Measurements from ENCODE around the gene CCDC187. TPM values are rescaled to one million over a fixed set of nuclear protein-coding genes. Genes with fewer than 3 reads are reported as not detected.
"Not testable (repeated sequence)": the region's sequence is repeated elsewhere in the genome, so short reads cannot be mapped to it uniquely, and the experiment has no call there.

Gene CCDC187
- total RNA-seq, 2 experiments from 2014 or later = not detected

GRCh38 chr9:136273244-136273865 lies 30.5 kb downstream of the CCDC187 start:
- H3K9me3 Mint-ChIP-seq (ENCODE audit: insufficient read depth) = no peaks in the 10 kb centered on the region

GRCh38 chr9:136270173-136270705 lies 33.7 kb downstream of the CCDC187 start:
- DNase-seq = no peak
- Mint-ChIP-seq H3K27ac (no peak overlapping the region), H3K4me1 (ENCODE audit: low read depth) (peaks cover 9% of the 10 kb centered on the region), H3K4me3 (no peak overlapping the region), H3K9me3 (ENCODE audit: insufficient read depth) (no peaks in the 10 kb centered on the region), H3K27me3 (ENCODE audit: low read depth) (peaks cover 14% of the 10 kb centered on the region), H3K36me3 (ENCODE audit: low read depth) (no peaks in the 10 kb centered on the region)
- ChIA-PET CTCF (interaction anchor here (1.1 kb wide), 1 partner anchor 27 kb away, joined by 3 read pairs; no protein-coding TSS in a partner anchor), POLR2A (no interaction called here)
- no peak for ATAC-seq

More at GRCh38 chr9:136273244-136273865, 30.5 kb downstream of the CCDC187 start:
- no peak for DNase-seq
- ATAC-seq = no peak
- no peak overlapping the region for H3K27ac Mint-ChIP-seq
- POLR2A ChIA-PET = no interaction called here
- peaks cover 14% of the 10 kb centered on the region for H3K27me3 Mint-ChIP-seq (ENCODE audit: low read depth)
- H3K4me3 Mint-ChIP-seq = no peak overlapping the region
- CTCF ChIA-PET = no interaction called here
- H3K4me1 Mint-ChIP-seq (ENCODE audit: low read depth) = no peaks in the 10 kb centered on the region
- H3K36me3 Mint-ChIP-seq (ENCODE audit: low read depth) = no peaks in the 10 kb centered on the region

- no peak for DNase-seq
- Mint-ChIP-seq H3K27me3 (ENCODE audit: low read depth) (peaks cover 14% of the 10 kb centered on the region), H3K27ac (no peak overlapping the region), H3K9me3 (ENCODE audit: insufficient read depth) (no peaks in the 10 kb centered on the region), H3K36me3 (ENCODE audit: low read depth) (no peaks in the 10 kb centered on the region), H3K4me1 (ENCODE audit: low read depth) (peaks cover 9% of the 10 kb centered on the region), H3K4me3 (no peak overlapping the region)
- ChIA-PET POLR2A (no interaction called here), CTCF (interaction anchor here (1.5 kb wide), 2 partner anchors 14 to 16 kb away, joined by 3 read pairs; no protein-coding TSS in a partner anchor)
- no peak for ATAC-seq
These were observed 35.2 kb downstream of the CCDC187 start for GRCh38 chr9:136268735-136269134.

GRCh38 chr9:136268318-136268717 lies 35.6 kb downstream of the CCDC187 start:
- no peak overlapping the region for H3K4me3 Mint-ChIP-seq
- no peak for ATAC-seq
- ChIA-PET CTCF (interaction anchor here (1.5 kb wide), 4 partner anchors 14 to 146 kb away, joined by 3 to 9 read pairs (median 3); no protein-coding TSS in a partner anchor), POLR2A (no interaction called here)
- DNase-seq = no peak
- H3K4me1 Mint-ChIP-seq (ENCODE audit: low read depth) = peaks cover 9% of the 10 kb centered on the region
- no peak overlapping the region for H3K27ac Mint-ChIP-seq
- no peaks in the 10 kb centered on the region for H3K36me3 Mint-ChIP-seq (ENCODE audit: low read depth)
- peaks cover 14% of the 10 kb centered on the region for H3K27me3 Mint-ChIP-seq (ENCODE audit: low read depth)
- H3K9me3 Mint-ChIP-seq (ENCODE audit: insufficient read depth) = no peaks in the 10 kb centered on the region

DNA sequence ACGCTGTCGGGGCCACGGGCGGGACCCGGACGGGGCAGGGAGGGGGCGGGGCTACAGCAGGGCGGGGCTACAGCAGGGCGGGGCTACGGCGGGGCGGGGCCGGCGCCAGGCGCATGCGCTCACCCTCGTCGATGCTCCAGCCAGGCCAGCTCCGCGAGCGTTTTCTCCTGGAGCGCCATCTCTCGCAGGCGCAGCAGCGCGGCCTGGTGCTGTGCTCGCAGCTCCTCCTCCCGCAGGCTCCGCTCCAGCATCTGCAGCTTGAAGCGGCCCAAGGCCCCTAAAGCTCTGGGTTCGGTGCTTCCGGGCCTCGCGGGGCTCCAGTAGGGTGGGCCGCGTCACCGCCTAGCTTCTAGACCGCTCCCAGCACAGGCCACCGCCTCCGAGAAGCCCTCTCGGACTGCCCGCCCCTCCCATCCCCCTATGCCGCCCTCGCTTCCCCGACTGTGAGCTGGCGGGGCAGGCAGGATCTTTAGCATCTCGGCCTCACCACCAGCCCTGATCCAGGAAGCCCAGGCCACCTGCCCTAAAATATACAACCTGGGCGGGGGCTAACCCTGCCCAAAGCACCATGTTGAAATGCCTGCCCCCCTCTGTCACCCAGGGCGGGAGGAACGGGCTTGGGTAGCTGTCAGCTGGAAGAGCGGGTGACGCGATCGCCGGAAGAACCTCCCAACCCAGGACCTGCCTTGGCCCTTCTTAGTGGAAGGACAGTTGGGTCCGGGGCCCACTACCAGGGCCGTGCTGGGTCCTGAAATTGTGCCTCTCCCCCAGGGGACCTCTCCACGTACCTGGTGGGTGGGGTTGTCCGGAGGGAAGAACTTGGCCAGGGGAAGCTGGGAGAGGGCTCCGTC lies 36.4 kb downstream of the CCDC187 start:
- ATAC-seq = peak; percentile 97

DNA sequence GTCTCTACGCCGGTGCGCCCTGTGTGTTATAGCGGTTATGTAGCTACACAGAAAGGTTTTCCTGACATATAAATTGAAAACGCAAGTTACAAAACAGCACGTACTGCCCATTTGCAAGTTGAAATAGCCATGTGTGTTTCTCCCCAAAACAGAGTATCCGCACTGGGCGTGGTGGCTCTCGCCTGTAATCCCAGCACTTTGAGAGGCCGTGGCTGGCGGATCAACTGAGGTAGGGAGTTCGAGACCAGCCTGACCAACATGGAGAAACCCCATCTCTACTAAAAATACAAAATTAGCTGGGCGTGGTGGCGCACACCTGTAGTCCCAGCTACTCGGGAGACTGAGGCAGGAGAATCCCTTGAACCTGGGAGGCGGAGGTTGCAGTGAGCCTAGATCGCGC lies 37.3 kb downstream of the CCDC187 start:
- not testable (repeated sequence) for H3K36me3 Mint-ChIP-seq (ENCODE audit: low read depth); H3K9me3 Mint-ChIP-seq (ENCODE audit: insufficient read depth); H3K4me1 Mint-ChIP-seq (ENCODE audit: low read depth); ATAC-seq; DNase-seq
- ChIA-PET CTCF (interaction anchor here (0.8 to 1.8 kb wide), 9 partner anchors 11 to 144 kb away, joined by 3 to 9 read pairs (median 4); no protein-coding TSS in a partner anchor), POLR2A (interaction anchor here (0.5 kb wide), 1 partner anchor 21 kb away, joined by 4 read pairs; no protein-coding TSS in a partner anchor)
- peak overlapping the region; percentile 73 for H3K4me3 Mint-ChIP-seq
- H3K27ac Mint-ChIP-seq = peak overlapping the region; percentile 84
- H3K27me3 Mint-ChIP-seq (ENCODE audit: low read depth) = peaks cover 14% of the 10 kb centered on the region

More for the DNA sequence above, 36.4 kb downstream of the CCDC187 start:
- CTCF ChIA-PET = interaction anchor here (0.8 to 1.8 kb wide), 9 partner anchors 10 to 145 kb away, joined by 3 to 9 read pairs (median 4); no protein-coding TSS in a partner anchor
- no peaks in the 10 kb centered on the region for H3K9me3 Mint-ChIP-seq (ENCODE audit: insufficient read depth)
- POLR2A ChIA-PET = interaction anchor here (0.5 to 1.2 kb wide), 3 partner anchors 8 to 21 kb away, joined by 4 read pairs; no protein-coding TSS in a partner anchor
- peak; percentile 88 for DNase-seq
- peaks cover 14% of the 10 kb centered on the region for H3K27me3 Mint-ChIP-seq (ENCODE audit: low read depth)
- no peaks in the 10 kb centered on the region for H3K36me3 Mint-ChIP-seq (ENCODE audit: low read depth)
- peak overlapping the region; percentile 73 for H3K4me3 Mint-ChIP-seq
- peaks cover 9% of the 10 kb centered on the region for H3K4me1 Mint-ChIP-seq (ENCODE audit: low read depth)
- peak overlapping the region; percentile 84 for H3K27ac Mint-ChIP-seq

GRCh38 chr9:136265561-136266355 lies 38.1 kb downstream of the CCDC187 start:
- peaks cover 14% of the 10 kb centered on the region for H3K27me3 Mint-ChIP-seq (ENCODE audit: low read depth)
- ATAC-seq (no peak), DNase-seq (no peak)
- H3K4me1 Mint-ChIP-seq (ENCODE audit: low read depth) = peaks cover 9% of the 10 kb centered on the region
- CTCF ChIA-PET = interaction anchor here (1.8 kb wide), 1 partner anchor 41 kb away, joined by 5 read pairs; no protein-coding TSS in a partner anchor
- POLR2A ChIA-PET = no interaction called here
- H3K27ac Mint-ChIP-seq = no peak overlapping the region
- no peak overlapping the region for H3K4me3 Mint-ChIP-seq
- no peaks in the 10 kb centered on the region for H3K36me3 Mint-ChIP-seq (ENCODE audit: low read depth)
- no peaks in the 10 kb centered on the region for H3K9me3 Mint-ChIP-seq (ENCODE audit: insufficient read depth)

- Mint-ChIP-seq H3K9me3 (ENCODE audit: insufficient read depth) (no peaks in the 10 kb centered on the region), H3K27me3 (ENCODE audit: low read depth) (peaks cover 10% of the 10 kb centered on the region), H3K27ac (peak overlapping the region; percentile 30), H3K36me3 (ENCODE audit: low read depth) (no peaks in the 10 kb centered on the region), H3K4me3 (no peak overlapping the region), H3K4me1 (ENCODE audit: low read depth) (peaks cover 9% of the 10 kb centered on the region)
- POLR2A ChIA-PET = no interaction called here
- CTCF ChIA-PET = no interaction called here
- DNase-seq (no peak), ATAC-seq (no peak)
These were observed 39.2 kb downstream of the CCDC187 start for GRCh38 chr9:136264441-136265405.

GRCh38 chr9:136264031-136264430 lies 39.9 kb downstream of the CCDC187 start:
- no peaks in the 10 kb centered on the region for H3K36me3 Mint-ChIP-seq (ENCODE audit: low read depth)
- ATAC-seq (no peak), DNase-seq (no peak)
- no peaks in the 10 kb centered on the region for H3K9me3 Mint-ChIP-seq (ENCODE audit: insufficient read depth)
- ChIA-PET POLR2A (no interaction called here), CTCF (no interaction called here)
- H3K4me3 Mint-ChIP-seq = no peak overlapping the region
- H3K4me1 Mint-ChIP-seq (ENCODE audit: low read depth) = peaks cover 9% of the 10 kb centered on the region
- peaks cover 7% of the 10 kb centered on the region for H3K27me3 Mint-ChIP-seq (ENCODE audit: low read depth)
- no peak overlapping the region for H3K27ac Mint-ChIP-seq

GRCh38 chr9:136262671-136263178 lies 41.2 kb downstream of the CCDC187 start:
- ATAC-seq = no peak
- Mint-ChIP-seq H3K9me3 (ENCODE audit: insufficient read depth) (no peaks in the 10 kb centered on the region), H3K36me3 (ENCODE audit: low read depth) (no peaks in the 10 kb centered on the region), H3K4me3 (no peak overlapping the region), H3K4me1 (ENCODE audit: low read depth) (peaks cover 7% of the 10 kb centered on the region), H3K27me3 (ENCODE audit: low read depth) (no peaks in the 10 kb centered on the region), H3K27ac (no peak overlapping the region)
- ChIA-PET POLR2A (no interaction called here), CTCF (no interaction called here)
- DNase-seq = no peak

All from activated CD8-positive, alpha-beta T cell treated with anti-CD3 and anti-CD28 coated beads, Interleukin-2, amount 10 ng/mL, durations not matched to agents 7 days and 5 days (primary cell).